Endothelial cell of umbilical vein (primary cell): ENCODE results near the gene PTPRD. TPM values are rescaled to one million over a fixed set of nuclear protein-coding genes. Genes with fewer than 3 reads are reported as not detected.

Source experiments
- BruUV-seq: library from RNA; stranded (reverse); fragments of 400-500 nt; replicated peaks from 2 replicates; lab custom pipeline; 2021; lab: Mats Ljungman, UMichigan
- CTCF ChIA-PET: fragments of 300-600, 350-600 bp; sonication (Branson Sonifier 250); formaldehyde crosslinking; loops from one replicate; lab custom pipeline; 2021; ENCODE audit warnings: antibody characterized with exemption, inconsistent platforms; lab: Charles Lee
- POLR2A ChIA-PET: fragments of 300-600, 350-600 bp; sonication (Branson Sonifier 250); formaldehyde crosslinking; loops from one replicate; lab custom pipeline; 2021; ENCODE audit warnings: antibody characterized with exemption, inconsistent platforms; lab: Charles Lee
- DNase-seq: peaks from one replicate; pipeline ENCODE4 v3.0.0-alpha.2; 2011; ENCODE audit warnings: low read depth, low spot score
- FAIRE-seq: peaks from 2 replicates; lab custom pipeline; 2011; peaks lifted over from hg19 to GRCh38; lab: Jason Lieb, UNC
- H2AFZ ChIP-seq: 2 replicates; pipeline ENCODE4 v1.6.0; 2012; ENCODE audit warnings: low read depth, low read length, control low read depth, inconsistent platforms
- H3K27ac ChIP-seq: 2 replicates; pipeline ENCODE4 v1.5.1; 2011; ENCODE audit warnings: low read depth, mild to moderate bottlenecking, control low read depth, low read length, moderate library complexity; ENCODE audit not compliant: insufficient read depth
- H3K27me3 ChIP-seq, 2 experiments: 2 replicates each; pipeline versions ENCODE4 v1.6.0 to v1.6.1; 2011; ENCODE audit warnings: low read length in 2 of 2, mixed read lengths in 1 of 2; ENCODE audit not compliant: control insufficient read depth in 2 of 2, insufficient read depth in 2 of 2
- H3K36me3 ChIP-seq, 2 experiments: 2 replicates in 1 of 2; 3 replicates in 1 of 2; pipeline ENCODE4 v1.5.1; 2011; ENCODE audit warnings: low read length in 2 of 2, mild to moderate bottlenecking in 1 of 2, moderate library complexity in 1 of 2; ENCODE audit not compliant: control insufficient read depth in 2 of 2, insufficient read depth in 2 of 2; ENCODE audit errors: extremely low read depth in 1 of 2
- H3K4me1 ChIP-seq: 3 replicates; pipeline ENCODE4 v1.5.1; 2011; ENCODE audit warnings: mild to moderate bottlenecking, low read length; ENCODE audit not compliant: control insufficient read depth, insufficient read depth; ENCODE audit errors: extremely low read depth
- H3K4me2 ChIP-seq: 2 replicates; pipeline ENCODE4 v1.6.1; 2011; ENCODE audit warnings: low read length, control low read depth, mixed read lengths; ENCODE audit not compliant: insufficient read depth
- H3K4me3 ChIP-seq, 3 experiments: fragments of 200-600 bp in 1 of 3; sonication (generic), shearing (Covaris generic) in 1 of 3; replicated peaks in 1 of 3; 2 replicates each; pipeline ENCODE4 v1.5.1; 2011 to 2016; ENCODE audit warnings: control low read depth in 3 of 3, low read length in 3 of 3, mild to moderate bottlenecking in 2 of 3, inconsistent platforms in 1 of 3, low read depth in 1 of 3, moderate library complexity in 1 of 3; ENCODE audit not compliant: insufficient read depth in 1 of 3
- H3K79me2 ChIP-seq: 2 replicates; pipeline ENCODE4 v1.6.0; 2012; ENCODE audit warnings: low read length, inconsistent platforms; ENCODE audit not compliant: control insufficient read depth, insufficient read depth
- H3K9ac ChIP-seq: replicated peaks from 2 replicates; pipeline ENCODE3; 2011; ENCODE audit warnings: low read length, control low read depth; ENCODE audit not compliant: insufficient read depth; ENCODE audit errors: extremely low read depth
- H3K9me1 ChIP-seq: replicated peaks from 3 replicates; pipeline ENCODE4 v1.6.0; 2011; ENCODE audit warnings: mild to moderate bottlenecking, low read length; ENCODE audit not compliant: control insufficient read depth, insufficient read depth; ENCODE audit errors: extremely low read depth
- H3K9me3 ChIP-seq: replicated peaks from 2 replicates; pipeline ENCODE4 v1.5.1; 2012; ENCODE audit warnings: low read length, inconsistent platforms; ENCODE audit not compliant: control insufficient read depth, insufficient read depth
- H4K20me1 ChIP-seq: replicated peaks from 2 replicates; pipeline ENCODE3; 2011; ENCODE audit warnings: mild to moderate bottlenecking, low read length; ENCODE audit not compliant: control insufficient read depth, insufficient read depth; ENCODE audit errors: extremely low read depth
- CTCF ChIP-seq, 2 donors: IDR thresholded peaks; 1 replicate in 1 of 2; 2 replicates in 1 of 2; pipeline ENCODE4 v1.5.1; 2011; ENCODE audit warnings: low read length in 2 of 2, mild to moderate bottlenecking in 2 of 2, moderate library complexity in 2 of 2, control low read depth in 1 of 2, inconsistent platforms in 1 of 2, low read depth in 1 of 2; ENCODE audit not compliant: insufficient read depth in 1 of 2; ENCODE audit errors: extremely low read depth in 1 of 2
- EZH2 ChIP-seq: IDR thresholded peaks from 2 replicates; pipeline ENCODE4 v1.6.1; 2012; ENCODE audit warnings: borderline replicate concordance, low read depth, mild to moderate bottlenecking, moderate library complexity, low read length, inconsistent platforms; ENCODE audit not compliant: severe bottlenecking
- FOS ChIP-seq: IDR thresholded peaks from 2 replicates; pipeline ENCODE4 v1.6.1; 2011; ENCODE audit warnings: mild to moderate bottlenecking, low read length, moderate library complexity, borderline replicate concordance; ENCODE audit not compliant: insufficient read depth
- GATA2 ChIP-seq: IDR thresholded peaks from 2 replicates; pipeline ENCODE4 v1.7.0; 2011; ENCODE audit warnings: low read depth, mild to moderate bottlenecking, moderate library complexity, mixed read lengths, low read length; ENCODE audit not compliant: insufficient read length, insufficient read depth
- JUN ChIP-seq: IDR thresholded peaks from 2 replicates; pipeline ENCODE4 v1.6.1; 2011; ENCODE audit warnings: borderline replicate concordance, low read depth; ENCODE audit not compliant: insufficient read length, insufficient read depth
- MAX ChIP-seq: IDR thresholded peaks from 2 replicates; pipeline ENCODE4 v1.6.1; 2011; ENCODE audit not compliant: insufficient read depth, insufficient read length
- MYC ChIP-seq: IDR thresholded peaks from one replicate; pipeline ENCODE4 v1.6.1; 2011; ENCODE audit warnings: mild to moderate bottlenecking, low read depth, low read length
- POLR2A ChIP-seq: IDR thresholded peaks from 2 replicates; pipeline ENCODE4 v1.6.1; 2012; ENCODE audit warnings: low read depth, mild to moderate bottlenecking, control low read depth, low read length
- POLR2AphosphoS5 ChIP-seq: IDR thresholded peaks from 2 replicates; pipeline ENCODE4 v1.6.1; 2012; ENCODE audit warnings: low read depth, mild to moderate bottlenecking, control low read depth, low read length, moderate library complexity; ENCODE audit not compliant: insufficient read depth
- dilution Hi-C: fragments of 300-500 bp; cut with MboI; formaldehyde crosslinking; loops from one replicate; pipeline ENCODE4 v1.15.0; 2019; ENCODE audit warnings: low sequenced_read_pairs; ENCODE audit not compliant: extremely low pct_ligation_motif_present
- intact Hi-C: fragments of 100-400 bp; cut with micrococcal nuclease; formaldehyde crosslinking; loops from one replicate; pipeline ENCODE4 v1.10.0; 2022
- polyA plus RNA-seq, 4 experiments: library from polyadenylated mRNA; depleted of rRNA in 3 of 4; stranded (reverse) in 3 of 4; unstranded in 1 of 4; fragments of >200 nt; gene quantifications; 2 replicates each; pipeline versions ENCODE4 v1.2.1 to v1.2.3, GENCODE V29; 2011 to 2012; ENCODE audit warnings: missing spikeins in 1 of 4
- total RNA-seq: library from RNA; stranded (reverse); gene quantifications from 2 replicates; pipeline ENCODE4 v1.2.3, GENCODE V29; 2021

The PTPRD gene
- total and polyA plus RNA-seq, 2 donors (not counting 3 experiments of a cell fraction or from before 2014, with no cell fraction given), result 5.5 to 5.7 TPM

GRCh38 chr9:10135553-10135952 is 477.2 kb downstream of the PTPRD start:
- POLR2A ChIA-PET, result no interaction called here
- intact Hi-C loops, result no loop called here
- FAIRE-seq, result no peak

More at GRCh38 chr9:10135553-10135952, 477.2 kb downstream of the PTPRD start:
- BruUV-seq, result no TSS peak
- Histone ChIP-seq H3K4me2 (no peak overlapping the region), H2AFZ (no peak overlapping the region), H3K27me3 (no peaks in the 10 kb centered on the region), H3K9me3 (no peaks in the 10 kb centered on the region), H3K36me3 (no peaks in the 10 kb centered on the region), H3K4me1 (no peaks in the 10 kb centered on the region), H3K79me2 (no peaks in the 10 kb centered on the region), H3K27ac (no peak overlapping the region), H3K9me1 (no peaks in the 10 kb centered on the region), H3K9ac (no peak overlapping the region), H3K4me3 (no peak overlapping the region), H4K20me1 (no peaks in the 10 kb centered on the region)
- dilution Hi-C loops, result no loop called here
- DNase-seq, result no peak
- no peak for TF ChIP-seq POLR2AphosphoS5
- no peak for TF ChIP-seq EZH2
- TF ChIP-seq JUN, result no peak
- no peak for TF ChIP-seq MYC
- TF ChIP-seq POLR2A, result no peak
- TF ChIP-seq CTCF (IDR thresholded peaks at IDR 0.05; ENCODE audit: extremely low read depth in 1 of 2, insufficient read depth in 1 of 2, low read depth in 1 of 2, low read length in 2 of 2), result no peak
- TF ChIP-seq MAX, result no peak
- TF ChIP-seq FOS, result no peak
- no peak for TF ChIP-seq GATA2
- CTCF ChIA-PET, result no interaction called here
